BLaER1 (cell line): ENCODE results near the gene CFTR.
"Not testable (repeated sequence)": the region's sequence is repeated elsewhere in the genome, so short reads cannot be mapped to it uniquely, and the experiment has no call there.

Experiments used
- H3K27ac ChIP-seq: shearing (Covaris generic); formaldehyde crosslinking; 2 replicates; pipeline ENCODE4 v1.8.1; 2022
- H3K27me3 ChIP-seq: shearing (Covaris generic); formaldehyde crosslinking; 2 replicates; pipeline ENCODE4 v1.8.1; 2022
- H3K36me3 ChIP-seq: shearing (Covaris generic); formaldehyde crosslinking; 2 replicates; pipeline ENCODE4 v1.8.1; 2022
- H3K4me1 ChIP-seq: shearing (Covaris generic); formaldehyde crosslinking; 2 replicates; pipeline ENCODE4 v1.8.1; 2022
- H3K4me2 ChIP-seq: shearing (Covaris generic); formaldehyde crosslinking; 2 replicates; pipeline ENCODE4 v1.8.1; 2022
- H3K4me3 ChIP-seq: shearing (Covaris generic); formaldehyde crosslinking; 2 replicates; pipeline ENCODE4 v1.8.1; 2022
- H3K9ac ChIP-seq: shearing (Covaris generic); formaldehyde crosslinking; 2 replicates; pipeline ENCODE4 v1.8.1; 2022
- H3K9me3 ChIP-seq: shearing (Covaris generic); formaldehyde crosslinking; 2 replicates; pipeline ENCODE4 v1.8.1; 2022
- H4K20me1 ChIP-seq: shearing (Covaris generic); formaldehyde crosslinking; 2 replicates; pipeline ENCODE4 v1.8.1; 2022
- Cebpa-rat ChIP-seq: shearing (Covaris generic); IDR thresholded peaks from 2 replicates; pipeline ENCODE4 v1.8.1; 2022

Gene CFTR

DNA sequence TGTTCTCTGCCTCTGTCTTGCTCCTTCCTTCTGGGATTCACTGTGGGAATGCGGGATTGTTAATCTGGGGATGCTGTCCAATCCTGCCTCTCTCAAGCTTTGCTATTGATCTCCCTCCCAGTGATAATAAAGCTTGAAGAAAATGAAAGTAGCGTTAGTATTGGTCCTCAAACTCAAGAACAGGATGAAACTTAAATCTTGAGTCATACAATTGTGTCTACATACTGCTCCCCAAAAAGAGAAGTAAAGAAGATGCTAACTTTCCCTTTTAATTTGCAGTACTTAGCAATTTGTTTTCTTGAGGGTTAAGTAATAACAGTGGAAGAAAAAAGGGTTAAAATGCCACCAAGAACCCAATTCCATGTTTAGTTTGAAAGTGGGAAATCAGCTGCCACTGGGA, 13.6 kb downstream of the CFTR start:
- Histone ChIP-seq H3K4me2 (no peak overlapping the region), H3K4me3 (no peak overlapping the region), H3K9ac (no peak overlapping the region), H3K4me1 (no peaks in the 10 kb centered on the region), H4K20me1 (no peaks in the 10 kb centered on the region), H3K27ac (no peak overlapping the region), H3K36me3 (no peaks in the 10 kb centered on the region), H3K27me3 (no peaks in the 10 kb centered on the region), H3K9me3 (no peaks in the 10 kb centered on the region)
- no peak for TF ChIP-seq Cebpa-rat

DNA sequence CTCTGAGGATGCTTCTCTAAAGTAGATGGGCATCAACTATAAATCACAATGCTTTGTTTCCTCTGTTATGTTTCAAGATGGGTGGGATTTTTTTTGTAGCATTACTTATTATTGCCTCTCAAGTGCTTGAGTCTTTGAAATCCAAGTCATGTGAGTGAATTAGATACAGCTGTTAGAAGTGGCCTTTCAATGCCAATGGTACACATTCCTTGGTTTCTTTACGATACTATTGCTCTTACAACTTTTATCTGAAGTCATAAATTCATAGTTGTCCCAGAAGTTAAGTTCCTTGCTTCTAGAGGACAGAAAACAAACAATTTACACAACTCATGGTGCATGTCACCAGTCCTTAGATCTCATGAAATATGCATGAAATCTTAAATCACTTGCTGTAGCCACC, 15.5 kb downstream of the CFTR start:
- no peak for TF ChIP-seq Cebpa-rat
- H4K20me1 ChIP-seq: no peaks in the 10 kb centered on the region
- no peaks in the 10 kb centered on the region for H3K36me3 ChIP-seq
- no peak overlapping the region for H3K9ac ChIP-seq
- no peaks in the 10 kb centered on the region for H3K9me3 ChIP-seq
- H3K27ac ChIP-seq: no peak overlapping the region
- no peak overlapping the region for H3K4me2 ChIP-seq
- H3K27me3 ChIP-seq: no peaks in the 10 kb centered on the region
- no peaks in the 10 kb centered on the region for H3K4me1 ChIP-seq
- H3K4me3 ChIP-seq: no peak overlapping the region

DNA sequence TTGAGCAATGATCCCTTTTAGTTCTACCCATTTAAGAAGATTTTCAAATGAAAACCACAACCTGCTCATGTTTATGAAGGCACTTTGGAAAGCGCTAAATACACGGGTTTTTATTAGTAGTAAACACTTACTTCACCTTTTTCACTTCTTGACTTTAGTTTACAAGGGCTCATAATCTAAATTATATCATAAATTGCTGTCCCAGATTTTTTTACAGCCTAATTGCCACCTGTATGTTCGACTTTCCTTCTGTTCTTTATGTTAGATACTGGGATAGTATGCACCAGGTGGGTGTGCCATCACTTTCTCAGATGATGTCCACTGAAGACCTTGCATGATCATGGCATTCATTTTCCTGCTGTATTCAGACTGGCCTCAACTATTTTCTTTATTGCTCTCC, 22.5 kb downstream of the CFTR start:
- no peak overlapping the region for H3K4me2 ChIP-seq
- no peak overlapping the region for H3K27ac ChIP-seq
- H3K9ac ChIP-seq: no peak overlapping the region
- no peaks in the 10 kb centered on the region for H3K27me3 ChIP-seq
- no peak for TF ChIP-seq Cebpa-rat
- no peaks in the 10 kb centered on the region for H3K4me1 ChIP-seq
- H3K4me3 ChIP-seq: no peak overlapping the region
- no peaks in the 10 kb centered on the region for H3K9me3 ChIP-seq
- H3K36me3 ChIP-seq: no peaks in the 10 kb centered on the region
- H4K20me1 ChIP-seq: no peaks in the 10 kb centered on the region

- no peak overlapping the region for H3K4me3 ChIP-seq
- H3K9ac ChIP-seq: no peak overlapping the region
- TF ChIP-seq Cebpa-rat: no peak
- H3K4me2 ChIP-seq: no peak overlapping the region
- no peaks in the 10 kb centered on the region for H4K20me1 ChIP-seq
- H3K27ac ChIP-seq: no peak overlapping the region
- no peaks in the 10 kb centered on the region for H3K9me3 ChIP-seq
- no peaks in the 10 kb centered on the region for H3K27me3 ChIP-seq
- H3K4me1 ChIP-seq: no peaks in the 10 kb centered on the region
- no peaks in the 10 kb centered on the region for H3K36me3 ChIP-seq
Measured at GRCh38 chr7:117505238-117505637, 25.4 kb downstream of the CFTR start.

- no peak for TF ChIP-seq Cebpa-rat
- H3K27me3 ChIP-seq: no peaks in the 10 kb centered on the region
Measured at GRCh38 chr7:117508676-117509075, 28.9 kb downstream of the CFTR start.

DNA sequence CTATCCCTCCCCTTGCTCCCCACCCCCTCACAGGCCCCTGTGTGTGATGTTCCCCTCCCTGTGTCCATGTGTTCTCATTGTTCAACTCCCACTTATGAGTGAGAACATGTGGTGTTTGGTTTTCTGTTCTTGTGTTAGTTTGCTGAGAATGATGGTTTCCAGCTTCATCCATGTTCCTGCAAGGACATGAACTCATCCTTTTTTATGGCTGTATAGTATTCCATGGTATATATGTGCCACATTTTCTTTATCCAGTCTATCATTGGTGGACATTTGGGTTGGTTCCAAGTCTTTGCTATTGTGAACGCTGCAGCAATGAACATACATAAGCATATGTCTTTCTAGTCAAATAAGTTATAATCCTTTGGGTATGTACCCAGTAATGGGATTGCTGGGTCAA, 37.4 kb downstream of the CFTR start:
- not testable (repeated sequence) for H3K36me3 ChIP-seq, H3K4me2 ChIP-seq, H4K20me1 ChIP-seq, H3K27ac ChIP-seq, H3K9ac ChIP-seq, H3K9me3 ChIP-seq, H3K4me1 ChIP-seq, H3K27me3 ChIP-seq, H3K4me3 ChIP-seq

More at GRCh38 chr7:117508676-117509075, 28.9 kb downstream of the CFTR start:
- Histone ChIP-seq H3K4me3 (no peak overlapping the region), H3K36me3 (no peaks in the 10 kb centered on the region), H3K4me1 (peaks cover 5% of the 10 kb centered on the region), H4K20me1 (no peaks in the 10 kb centered on the region), H3K27ac (no peak overlapping the region), H3K9me3 (no peaks in the 10 kb centered on the region), H3K4me2 (no peak overlapping the region), H3K9ac (no peak overlapping the region)

GRCh38 chr7:117530390-117530789, 50.6 kb downstream of the CFTR start:
- H3K4me1 ChIP-seq: no peaks in the 10 kb centered on the region
- H3K4me3 ChIP-seq: no peak overlapping the region
- no peaks in the 10 kb centered on the region for H3K27me3 ChIP-seq
- H3K9ac ChIP-seq: no peak overlapping the region
- TF ChIP-seq Cebpa-rat: no peak
- H4K20me1 ChIP-seq: no peaks in the 10 kb centered on the region
- no peak overlapping the region for H3K4me2 ChIP-seq
- no peaks in the 10 kb centered on the region for H3K36me3 ChIP-seq
- H3K9me3 ChIP-seq: no peaks in the 10 kb centered on the region
- H3K27ac ChIP-seq: no peak overlapping the region

- no peaks in the 10 kb centered on the region for H3K27me3 ChIP-seq
- H3K9ac ChIP-seq: no peak overlapping the region
- no peaks in the 10 kb centered on the region for H3K36me3 ChIP-seq
- no peak overlapping the region for H3K27ac ChIP-seq
- H3K9me3 ChIP-seq: no peaks in the 10 kb centered on the region
- H3K4me3 ChIP-seq: no peak overlapping the region
- no peak overlapping the region for H3K4me2 ChIP-seq
- no peak for TF ChIP-seq Cebpa-rat
- no peaks in the 10 kb centered on the region for H3K4me1 ChIP-seq
- no peaks in the 10 kb centered on the region for H4K20me1 ChIP-seq
Measured at GRCh38 chr7:117531595-117532244, 51.9 kb downstream of the CFTR start.

- Histone ChIP-seq H3K4me1 (no peaks in the 10 kb centered on the region), H3K9me3 (no peaks in the 10 kb centered on the region), H3K4me3 (no peak overlapping the region), H3K27ac (no peak overlapping the region), H3K27me3 (no peaks in the 10 kb centered on the region), H3K9ac (no peak overlapping the region), H3K4me2 (no peak overlapping the region), H4K20me1 (no peaks in the 10 kb centered on the region), H3K36me3 (no peaks in the 10 kb centered on the region)
- TF ChIP-seq Cebpa-rat: no peak
Measured at GRCh38 chr7:117538053-117538452, 58.2 kb downstream of the CFTR start.

GRCh38 chr7:117544061-117544460, 64.2 kb downstream of the CFTR start:
- Histone ChIP-seq H3K27me3 (no peaks in the 10 kb centered on the region), H3K9ac (no peak overlapping the region), H3K27ac (no peak overlapping the region), H3K36me3 (no peaks in the 10 kb centered on the region), H4K20me1 (no peaks in the 10 kb centered on the region), H3K4me1 (no peaks in the 10 kb centered on the region), H3K4me2 (no peak overlapping the region), H3K4me3 (no peak overlapping the region), H3K9me3 (no peaks in the 10 kb centered on the region)
- TF ChIP-seq Cebpa-rat: no peak

DNA sequence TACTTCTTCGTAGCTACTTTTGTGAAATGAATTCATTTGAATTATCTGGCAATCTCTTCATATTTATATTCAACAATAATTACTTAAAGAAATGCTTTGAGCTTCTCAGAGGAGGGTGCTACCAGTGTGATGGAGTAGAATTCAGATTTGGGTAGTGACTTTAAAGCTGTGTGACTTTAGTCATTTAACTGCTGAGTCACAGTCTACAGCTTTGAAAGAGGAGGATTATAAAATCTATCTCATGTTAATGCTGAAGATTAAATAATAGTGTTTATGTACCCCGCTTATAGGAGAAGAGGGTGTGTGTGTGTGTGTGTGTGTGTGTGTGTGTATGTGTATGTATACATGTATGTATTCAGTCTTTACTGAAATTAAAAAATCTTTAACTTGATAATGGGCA, 68.2 kb downstream of the CFTR start:
- Histone ChIP-seq H3K9ac (no peak overlapping the region), H3K4me3 (no peak overlapping the region), H4K20me1 (no peaks in the 10 kb centered on the region), H3K27me3 (no peaks in the 10 kb centered on the region), H3K27ac (no peak overlapping the region), H3K4me1 (no peaks in the 10 kb centered on the region), H3K4me2 (no peak overlapping the region), H3K36me3 (no peaks in the 10 kb centered on the region), H3K9me3 (no peaks in the 10 kb centered on the region)
- TF ChIP-seq Cebpa-rat: no peak
